ENCODE data around the gene NISCH.

Gene NISCH

GRCh38 chr3:52430416-52430810, 25.0 kb upstream of the NISCH start:
- TF ChIP-seq, protein P1, sequence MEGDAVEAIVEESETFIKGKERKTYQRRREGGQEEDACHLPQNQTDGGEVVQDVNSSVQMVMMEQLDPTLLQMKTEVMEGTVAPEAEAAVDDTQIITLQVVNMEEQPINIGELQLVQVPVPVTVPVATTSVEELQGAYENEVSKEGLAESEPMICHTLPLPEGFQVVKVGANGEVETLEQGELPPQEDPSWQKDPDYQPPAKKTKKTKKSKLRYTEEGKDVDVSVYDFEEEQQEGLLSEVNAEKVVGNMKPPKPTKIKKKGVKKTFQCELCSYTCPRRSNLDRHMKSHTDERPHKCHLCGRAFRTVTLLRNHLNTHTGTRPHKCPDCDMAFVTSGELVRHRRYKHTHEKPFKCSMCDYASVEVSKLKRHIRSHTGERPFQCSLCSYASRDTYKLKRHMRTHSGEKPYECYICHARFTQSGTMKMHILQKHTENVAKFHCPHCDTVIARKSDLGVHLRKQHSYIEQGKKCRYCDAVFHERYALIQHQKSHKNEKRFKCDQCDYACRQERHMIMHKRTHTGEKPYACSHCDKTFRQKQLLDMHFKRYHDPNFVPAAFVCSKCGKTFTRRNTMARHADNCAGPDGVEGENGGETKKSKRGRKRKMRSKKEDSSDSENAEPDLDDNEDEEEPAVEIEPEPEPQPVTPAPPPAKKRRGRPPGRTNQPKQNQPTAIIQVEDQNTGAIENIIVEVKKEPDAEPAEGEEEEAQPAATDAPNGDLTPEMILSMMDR (conservative IDR thresholded peaks at IDR 0.05; ENCODE audit: low read depth): no peak
- POLR2A ChIA-PET (ENCODE audit: low non-redundant PET): no interaction called here
- CTCF ChIA-PET: interaction anchor here (0.7 kb wide), 1 partner anchor 18 kb away, joined by 3 read pairs; no protein-coding TSS in a partner anchor
- no peak overlapping the region for H3K27ac ChIP-seq
- DNase-seq (ENCODE audit: low spot score): no peak

DNA sequence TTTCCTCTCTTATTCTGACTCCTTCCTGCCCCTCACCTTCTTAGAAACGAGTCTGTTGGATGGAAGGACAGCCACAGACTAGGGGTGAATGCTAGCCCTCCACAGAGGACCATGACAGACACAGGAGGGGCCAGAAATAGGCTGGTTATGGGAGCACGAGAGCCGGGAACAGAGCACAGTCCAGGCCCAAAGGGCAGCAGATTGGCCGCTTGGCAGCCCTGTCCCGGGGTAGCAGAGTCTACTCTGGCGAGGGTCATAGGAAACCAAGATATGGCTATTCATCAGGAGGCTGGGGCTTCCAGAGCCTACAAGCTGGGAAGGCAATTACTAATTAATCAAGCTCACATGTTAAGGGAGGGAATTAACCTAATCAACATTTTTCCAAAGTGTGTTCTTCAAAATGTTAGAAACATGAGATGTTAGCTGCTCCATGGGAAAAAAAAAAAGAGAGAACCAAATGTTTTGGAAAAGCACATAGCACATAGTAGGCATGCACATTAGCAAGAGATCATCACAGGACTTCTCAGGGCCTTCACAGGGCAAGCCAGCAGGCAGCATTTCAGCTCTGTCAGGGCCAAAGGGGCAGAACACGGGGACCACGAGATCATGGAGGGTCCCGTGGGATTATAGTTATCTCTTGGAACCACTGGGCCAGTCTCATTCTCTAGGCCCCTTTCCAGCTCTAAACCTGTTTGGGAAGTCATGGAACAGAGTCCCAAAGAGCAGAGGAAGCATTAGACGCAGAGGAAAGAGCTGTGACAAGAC, 23.8 kb upstream of the NISCH start:
- CTCF ChIA-PET: interaction anchor here (0.7 kb wide), 1 partner anchor 15 kb away, joined by 3 read pairs; no protein-coding TSS in a partner anchor
- POLR2A ChIA-PET (ENCODE audit: low non-redundant PET): no interaction called here
- H3K27ac ChIP-seq: no peak overlapping the region
- TF ChIP-seq, protein P1 (conservative IDR thresholded peaks at IDR 0.05; ENCODE audit: low read depth): no peak
- no peak for DNase-seq (ENCODE audit: low spot score)

DNA sequence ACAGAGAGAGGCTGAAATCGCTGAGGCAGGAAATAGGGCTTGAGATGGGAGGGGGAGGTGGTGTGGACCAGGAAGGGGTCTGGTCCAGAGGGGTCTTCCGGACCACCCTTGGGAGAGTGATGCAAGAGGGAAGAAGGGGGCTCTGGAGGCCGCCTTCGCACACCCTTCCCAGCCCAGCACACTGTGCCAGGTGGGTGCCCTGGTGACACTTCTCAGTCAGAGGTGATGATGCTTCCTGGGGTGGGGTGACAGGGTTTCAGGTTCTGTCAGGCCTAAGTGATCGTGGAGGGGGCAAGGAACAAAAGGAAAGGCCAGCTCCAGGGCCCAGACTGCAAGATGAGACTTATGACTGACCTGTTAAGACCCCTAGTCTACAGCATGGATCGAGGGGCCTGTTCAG, 23.2 kb upstream of the NISCH start:
- H3K27ac ChIP-seq: no peak overlapping the region
- TF ChIP-seq, protein P1 (conservative IDR thresholded peaks at IDR 0.05; ENCODE audit: low read depth): no peak
- ChIA-PET CTCF (interaction anchor here (0.7 kb wide), 1 partner anchor 15 kb away, joined by 3 read pairs; no protein-coding TSS in a partner anchor), POLR2A (ENCODE audit: low non-redundant PET) (no interaction called here)
- no peak for DNase-seq (ENCODE audit: low spot score)

GRCh38 chr3:52432691-52433141, 22.7 kb upstream of the NISCH start:
- ChIA-PET CTCF (interaction anchor here (1.1 kb wide), 1 partner anchor 14 kb away, joined by 7 read pairs; no protein-coding TSS in a partner anchor), POLR2A (ENCODE audit: low non-redundant PET) (no interaction called here)
- no peak for DNase-seq (ENCODE audit: low spot score)
- TF ChIP-seq, protein P1 (conservative IDR thresholded peaks at IDR 0.05; ENCODE audit: low read depth): no peak
- no peak overlapping the region for H3K27ac ChIP-seq

DNA sequence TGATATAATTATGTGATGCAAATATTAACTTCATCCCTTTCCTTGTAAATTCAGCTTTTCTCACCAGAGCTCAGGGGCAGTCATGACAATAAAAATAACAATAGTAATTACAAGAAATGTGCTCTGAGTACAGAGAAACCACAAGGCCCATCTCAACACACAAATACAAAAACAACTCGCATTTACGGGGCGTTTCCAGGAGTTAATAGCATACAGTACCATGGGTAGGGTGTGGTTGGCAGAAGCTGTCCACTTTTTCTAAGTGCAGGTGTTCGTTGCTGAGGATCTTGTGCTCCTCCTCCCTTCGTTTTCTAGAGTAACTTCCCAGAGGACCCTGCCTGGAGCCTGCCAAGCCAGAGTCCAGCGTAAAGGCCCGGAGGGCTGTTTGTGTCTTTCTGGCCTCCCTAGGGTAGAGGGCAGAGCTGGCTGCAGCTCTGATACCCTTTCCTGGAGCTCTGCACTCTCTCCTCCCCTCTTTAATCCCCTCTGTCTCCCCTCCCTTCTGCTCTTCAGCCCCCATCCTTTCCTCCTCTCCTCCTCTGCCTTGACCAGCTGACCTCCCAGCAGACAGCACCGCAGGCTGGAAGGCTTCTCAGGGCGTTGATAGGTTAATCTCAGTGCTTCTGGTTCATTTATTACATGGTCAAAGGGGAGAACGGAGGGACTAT, 21.9 kb upstream of the NISCH start:
- DNase-seq (ENCODE audit: low spot score): no peak
- CTCF ChIA-PET: interaction anchor here (1.1 kb wide), 1 partner anchor 13 kb away, joined by 7 read pairs; no protein-coding TSS in a partner anchor
- peak overlapping the region; percentile 15 for H3K27ac ChIP-seq
- TF ChIP-seq, protein P1 (conservative IDR thresholded peaks at IDR 0.05; ENCODE audit: low read depth): no peak
- POLR2A ChIA-PET (ENCODE audit: low non-redundant PET): no interaction called here

DNA sequence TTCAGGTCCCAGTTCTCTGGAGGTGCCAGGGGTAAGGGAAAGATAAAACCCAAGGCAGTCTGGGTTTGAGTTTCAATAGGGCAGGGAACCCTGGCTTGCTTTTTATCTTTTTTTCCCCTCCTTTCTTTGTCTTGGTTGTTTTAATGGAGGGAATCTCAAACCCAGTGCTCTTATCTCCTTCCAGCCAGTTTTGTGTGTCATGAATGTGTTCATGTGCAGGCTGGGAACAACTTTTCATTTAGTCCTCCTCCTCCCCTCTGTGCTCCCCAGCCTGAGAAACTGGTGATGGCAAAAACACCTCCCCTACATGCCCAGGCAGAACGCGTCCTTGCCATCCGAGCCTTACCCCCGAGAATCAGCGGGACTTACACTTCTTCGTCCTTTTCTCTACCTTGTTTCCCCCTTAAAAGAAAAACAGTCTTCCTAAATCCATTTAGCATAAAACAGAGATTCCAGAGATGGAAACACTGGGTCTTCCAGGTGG, 21.4 kb upstream of the NISCH start:
- DNase-seq (ENCODE audit: low spot score): no peak

More for the DNA sequence above, 21.4 kb upstream of the NISCH start:
- TF ChIP-seq, protein P1 (conservative IDR thresholded peaks at IDR 0.05; ENCODE audit: low read depth): no peak
- H3K27ac ChIP-seq: peak overlapping the region; percentile 15
- CTCF ChIA-PET: no interaction called here
- POLR2A ChIA-PET (ENCODE audit: low non-redundant PET): no interaction called here

Data from RWPE1 (cell line).